SU-DHL-6 (cell line): Measurements from ENCODE around the gene ARHGAP33.

Experiments used
- H2AFZ ChIP-seq: fragments of 200-600 bp; sonication (generic); 2 replicates; pipeline ENCODE4 v1.6.1; 2014; ENCODE audit warnings: low read depth, mild to moderate bottlenecking, moderate library complexity, mixed read lengths, antibody characterized with exemption, low read length; ENCODE audit not compliant: severe bottlenecking
- H3F3A ChIP-seq: fragments of 200-600 bp; shearing (Covaris generic); 2 replicates; pipeline ENCODE4 v1.6.0; 2016; ENCODE audit warnings: antibody characterized with exemption, mild to moderate bottlenecking; ENCODE audit not compliant: insufficient read depth
- H3K27ac ChIP-seq: fragments of 200-600 bp; sonication (generic); 2 replicates; pipeline ENCODE4 v1.5.1; 2016; ENCODE audit warnings: low read depth, mild to moderate bottlenecking, low read length, moderate library complexity, mixed read lengths
- H3K27me3 ChIP-seq: fragments of 200-600 bp; sonication (generic), shearing (Covaris generic); 2 replicates; pipeline ENCODE4 v1.6.0; 2014; ENCODE audit warnings: mild to moderate bottlenecking, low read length
- H3K36me3 ChIP-seq: fragments of 200-600 bp; sonication (generic); 2 replicates; pipeline ENCODE4 v1.6.1; 2014; ENCODE audit warnings: mild to moderate bottlenecking, low read length, mixed read lengths
- H3K4me2 ChIP-seq: fragments of 300-600, 200-600 bp; shearing (Covaris generic), sonication (generic); 2 replicates; pipeline ENCODE4 v1.6.0; 2014; ENCODE audit warnings: low read length, low read depth, mild to moderate bottlenecking; ENCODE audit not compliant: poor library complexity, severe bottlenecking
- H3K4me3 ChIP-seq: fragments of 200-600 bp; sonication (generic); 2 replicates; pipeline ENCODE4 v1.5.1; 2014; ENCODE audit warnings: antibody characterized with exemption, low read length, mild to moderate bottlenecking, mixed read lengths; ENCODE audit not compliant: insufficient read depth, poor library complexity, severe bottlenecking
- H3K79me2 ChIP-seq: fragments of 200-600 bp; sonication (generic); 2 replicates; pipeline ENCODE4 v1.6.1; 2014; ENCODE audit warnings: mild to moderate bottlenecking, low read length, moderate library complexity; ENCODE audit not compliant: insufficient read depth
- H3K9ac ChIP-seq: fragments of 200-600 bp; sonication (generic); 2 replicates; pipeline ENCODE4 v1.7.0; 2014; ENCODE audit warnings: mild to moderate bottlenecking, low read length
- H3K9me2 ChIP-seq: fragments of 200-600 bp; sonication (generic); replicated peaks from 2 replicates; pipeline ENCODE4 v1.6.1; 2014; ENCODE audit warnings: low read length; ENCODE audit not compliant: insufficient read depth
- H3K9me3 ChIP-seq: fragments of 200-600 bp; sonication (generic); 2 replicates; pipeline ENCODE4 v1.6.1; 2014; ENCODE audit warnings: low read length, mixed read lengths; ENCODE audit not compliant: insufficient read depth
- H4K20me1 ChIP-seq: fragments of 200-600 bp; sonication (generic); 2 replicates; pipeline ENCODE4 v1.6.1; 2014; ENCODE audit warnings: low read depth, mild to moderate bottlenecking, antibody characterized with exemption, low read length, moderate library complexity, mixed read lengths
- EZH2phosphoT487 ChIP-seq: fragments of 200-600 bp; sonication (generic), shearing (Covaris generic); conservative IDR thresholded peaks from 2 replicates; pipeline ENCODE4 v1.6.1; 2018; ENCODE audit warnings: mild to moderate bottlenecking, antibody characterized with exemption, low read length, moderate library complexity, mixed read lengths
- TF ChIP-seq, protein P1 (sequence below): fragments of 200-600 bp; sonication (generic); IDR thresholded peaks from one replicate; pipeline ENCODE4 v1.5.1; 2017; ENCODE audit warnings: antibody characterized with exemption, mild to moderate bottlenecking, low read length, moderate library complexity; ENCODE audit not compliant: insufficient read depth, poor library complexity, severe bottlenecking

ARHGAP33 gene

DNA sequence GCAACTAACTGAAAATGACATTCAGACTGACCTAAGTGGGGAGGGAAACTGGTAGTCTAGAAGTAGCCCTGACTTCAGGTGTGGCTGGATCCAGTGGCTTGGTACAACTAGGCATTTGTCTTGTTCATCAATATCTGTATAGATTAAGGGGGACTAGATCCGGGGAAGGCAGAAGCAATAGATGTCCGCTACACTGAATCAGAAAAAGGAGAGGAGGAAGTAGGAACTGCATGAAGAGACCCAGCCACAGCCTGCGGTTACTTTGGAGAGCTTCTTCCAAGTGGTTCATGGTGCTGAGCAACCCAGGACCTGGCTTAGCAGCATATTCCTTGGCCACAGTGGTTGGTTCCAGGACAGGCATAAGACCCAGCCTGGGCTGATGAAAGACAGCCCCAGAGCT lies 47.2 kb downstream of the ARHGAP33 start:
- H3K79me2 ChIP-seq: no peaks in the 10 kb centered on the region
- no peaks in the 10 kb centered on the region for H3F3A ChIP-seq
- no peak overlapping the region for H3K9ac ChIP-seq
- no peak overlapping the region for H3K4me2 ChIP-seq
- H2AFZ ChIP-seq: no peak overlapping the region
- no peaks in the 10 kb centered on the region for H3K9me2 ChIP-seq
- no peak overlapping the region for H3K4me3 ChIP-seq
- no peaks in the 10 kb centered on the region for H3K9me3 ChIP-seq
- H3K36me3 ChIP-seq: no peaks in the 10 kb centered on the region
- no peaks in the 10 kb centered on the region for H4K20me1 ChIP-seq
- no peak for TF ChIP-seq EZH2phosphoT487
- TF ChIP-seq, protein P1, sequence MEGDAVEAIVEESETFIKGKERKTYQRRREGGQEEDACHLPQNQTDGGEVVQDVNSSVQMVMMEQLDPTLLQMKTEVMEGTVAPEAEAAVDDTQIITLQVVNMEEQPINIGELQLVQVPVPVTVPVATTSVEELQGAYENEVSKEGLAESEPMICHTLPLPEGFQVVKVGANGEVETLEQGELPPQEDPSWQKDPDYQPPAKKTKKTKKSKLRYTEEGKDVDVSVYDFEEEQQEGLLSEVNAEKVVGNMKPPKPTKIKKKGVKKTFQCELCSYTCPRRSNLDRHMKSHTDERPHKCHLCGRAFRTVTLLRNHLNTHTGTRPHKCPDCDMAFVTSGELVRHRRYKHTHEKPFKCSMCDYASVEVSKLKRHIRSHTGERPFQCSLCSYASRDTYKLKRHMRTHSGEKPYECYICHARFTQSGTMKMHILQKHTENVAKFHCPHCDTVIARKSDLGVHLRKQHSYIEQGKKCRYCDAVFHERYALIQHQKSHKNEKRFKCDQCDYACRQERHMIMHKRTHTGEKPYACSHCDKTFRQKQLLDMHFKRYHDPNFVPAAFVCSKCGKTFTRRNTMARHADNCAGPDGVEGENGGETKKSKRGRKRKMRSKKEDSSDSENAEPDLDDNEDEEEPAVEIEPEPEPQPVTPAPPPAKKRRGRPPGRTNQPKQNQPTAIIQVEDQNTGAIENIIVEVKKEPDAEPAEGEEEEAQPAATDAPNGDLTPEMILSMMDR: no peak
- no peaks in the 10 kb centered on the region for H3K27me3 ChIP-seq
- H3K27ac ChIP-seq: no peak overlapping the region

DNA sequence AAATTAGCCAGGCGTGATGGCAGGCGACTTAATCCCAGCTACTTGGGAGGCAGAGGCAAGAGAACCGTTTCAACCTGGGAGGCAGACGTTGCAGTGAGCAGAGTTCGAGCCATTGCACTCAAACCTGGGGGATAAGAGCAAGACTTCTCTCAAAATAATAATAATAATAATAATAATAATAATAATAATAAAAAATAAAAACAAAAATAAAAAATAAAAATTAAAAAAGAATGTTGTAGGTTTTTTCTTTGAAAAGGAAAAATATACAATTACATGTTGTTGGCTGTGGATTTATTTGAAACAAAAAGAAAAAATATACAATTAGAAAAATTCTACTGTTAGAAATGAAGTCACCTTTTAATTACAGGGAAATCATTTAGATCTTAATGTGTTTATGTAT lies 48.8 kb downstream of the ARHGAP33 start:
- TF ChIP-seq, protein P1: no peak
- Histone ChIP-seq H3K9ac (no peak overlapping the region), H3K4me3 (no peak overlapping the region), H3K9me2 (no peaks in the 10 kb centered on the region), H3F3A (no peaks in the 10 kb centered on the region), H3K27ac (no peak overlapping the region), H3K36me3 (no peaks in the 10 kb centered on the region), H4K20me1 (no peaks in the 10 kb centered on the region), H3K4me2 (no peak overlapping the region), H2AFZ (no peak overlapping the region), H3K79me2 (no peaks in the 10 kb centered on the region), H3K27me3 (no peaks in the 10 kb centered on the region), H3K9me3 (no peaks in the 10 kb centered on the region)

DNA sequence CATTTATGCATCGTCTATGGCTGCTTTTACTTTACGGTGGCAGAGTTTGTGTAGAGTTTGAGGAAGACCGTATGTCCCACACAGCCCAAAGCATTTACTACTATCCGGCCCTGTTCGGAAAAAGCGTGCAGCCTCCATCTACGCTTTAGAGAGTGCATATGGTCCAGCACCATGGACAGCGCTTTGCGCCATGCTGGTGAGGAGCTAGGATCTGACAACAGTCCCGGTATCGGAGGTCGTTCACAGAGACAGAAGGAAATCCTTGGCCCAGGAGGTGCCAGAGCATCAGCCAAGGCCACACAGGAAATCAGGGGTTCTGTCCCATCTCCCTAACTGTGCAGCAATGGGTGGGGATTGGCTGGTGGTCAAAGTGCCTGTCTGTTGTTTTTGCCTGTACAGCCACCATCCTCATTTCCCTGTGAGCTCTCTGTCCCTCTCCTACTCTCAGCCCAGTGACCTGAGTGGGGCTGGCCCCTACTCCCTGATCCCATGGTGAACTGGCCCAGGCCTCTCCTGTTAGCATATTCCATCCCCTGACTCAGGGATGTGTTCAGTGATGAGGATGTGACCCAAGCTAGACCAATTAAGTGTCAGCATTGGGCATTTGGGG lies 53.4 kb downstream of the ARHGAP33 start:
- Histone ChIP-seq H3K36me3 (no peaks in the 10 kb centered on the region), H3K27me3 (no peaks in the 10 kb centered on the region), H3K9ac (no peak overlapping the region), H4K20me1 (no peaks in the 10 kb centered on the region), H3K4me3 (no peak overlapping the region), H3K79me2 (no peaks in the 10 kb centered on the region), H3K9me3 (no peaks in the 10 kb centered on the region), H3K9me2 (no peaks in the 10 kb centered on the region), H3K27ac (no peak overlapping the region), H2AFZ (no peak overlapping the region), H3K4me2 (no peak overlapping the region), H3F3A (no peaks in the 10 kb centered on the region)
- TF ChIP-seq EZH2phosphoT487: no peak
- TF ChIP-seq, protein P1: no peak
